Naive B cell (primary cell): ENCODE results near the gene HUWE1. TPM values are rescaled to one million over a fixed set of nuclear protein-coding genes. Genes with fewer than 3 reads are reported as not detected.
"Not testable (repeated sequence)": the region's sequence is repeated elsewhere in the genome, so short reads cannot be mapped to it uniquely, and the experiment has no call there.

Source experiments
- ATAC-seq, 2 donors: fragments of 150-1000 bp; cut with Tn5 transposase; 2 replicates each; pipeline ENCODE4 v1.10.0; 2021; ENCODE audit warnings: low read depth in 2 of 2, mild to moderate bottlenecking in 2 of 2, moderate library complexity in 2 of 2
- DNase-seq: peaks from one replicate; pipeline ENCODE4 v3.0.0; 2022
- H3K27ac Mint-ChIP-seq, 6 donors: one replicate each; pipeline ENCODE4 v1.8.0; 2020 to 2022; ENCODE audit warnings: mild to moderate bottlenecking in 6 of 6, mixed read lengths in 6 of 6, moderate library complexity in 5 of 6, inconsistent platforms in 2 of 6
- H3K27me3 Mint-ChIP-seq, 3 donors: one replicate each; pipeline ENCODE4 v1.8.0; 2021 to 2022; ENCODE audit warnings: mixed read lengths in 3 of 3, mild to moderate bottlenecking in 1 of 3
- H3K36me3 Mint-ChIP-seq, 2 donors: one replicate each; pipeline ENCODE4 v1.8.0; 2020 to 2022; ENCODE audit warnings: mixed read lengths in 2 of 2, inconsistent platforms in 1 of 2, mild to moderate bottlenecking in 1 of 2
- H3K4me1 Mint-ChIP-seq, 3 donors: one replicate each; pipeline ENCODE4 v1.8.0; 2020 to 2022; ENCODE audit warnings: mixed read lengths in 3 of 3, inconsistent platforms in 1 of 3, mild to moderate bottlenecking in 1 of 3, moderate library complexity in 1 of 3
- H3K4me3 Mint-ChIP-seq, 8 donors: one replicate each; pipeline ENCODE4 v1.8.0; 2020 to 2022; ENCODE audit warnings: mild to moderate bottlenecking in 8 of 8, mixed read lengths in 8 of 8, moderate library complexity in 8 of 8, inconsistent platforms in 2 of 8
- H3K9me3 Mint-ChIP-seq, 7 donors: one replicate each; pipeline ENCODE4 v1.8.0; 2020 to 2022; ENCODE audit warnings: mixed read lengths in 7 of 7, mild to moderate bottlenecking in 5 of 7, inconsistent platforms in 2 of 7, moderate library complexity in 1 of 7
- polyA plus RNA-seq, 6 donors: library from polyadenylated mRNA; unstranded; fragments of 300-500 nt; fragmentation: Illumina TruSeq; gene quantifications; one replicate each; pipeline ENCODE4 v1.2.3, GENCODE V29; 2021; ENCODE audit warnings: low read depth in 6 of 6

HUWE1 gene
- polyA plus RNA-seq, result 10 to 100 TPM in 5 of 6 donors, 1 to 10 TPM in 1; 7.6 to 14.2 (median 11.3) TPM

GRCh38 chrX:53686151-53686885 lies at the start of gene HUWE1:
HUWE1 (minus strand) TSS chrX:53686719; CDS start chrX:53654107, 32,612 bp downstream.
- H3K36me3 Mint-ChIP-seq, result peaks cover 0 to 5% of the 10 kb centered on the region in 2 donors
- peak within 1 kb of the TSS; percentile 71 to 95 (median 90) for H3K27ac Mint-ChIP-seq
- no peaks in the 10 kb centered on the region for H3K27me3 Mint-ChIP-seq
- peak; percentile 76 for DNase-seq
- ATAC-seq, result peak; percentile 46 to 47
- peaks cover 0 to 10% (median 0%) of the 10 kb centered on the region in 7 donors for H3K9me3 Mint-ChIP-seq
- H3K4me1 Mint-ChIP-seq, result peaks cover 18 to 24% (median 19%) of the 10 kb centered on the region in 3 donors
- H3K4me3 Mint-ChIP-seq, result peak within 1 kb of the TSS; percentile 83 to 96 (median 93)

- peaks cover 3 to 12% (median 7%) of the 10 kb centered on the region in 3 donors for H3K27me3 Mint-ChIP-seq
- ATAC-seq (no peak), DNase-seq (no peak)
- H3K27ac Mint-ChIP-seq, result no peak overlapping the region
- no peak overlapping the region for H3K4me3 Mint-ChIP-seq
- H3K36me3 Mint-ChIP-seq, result no peaks in the 10 kb centered on the region
- H3K4me1 Mint-ChIP-seq, result no peaks in the 10 kb centered on the region
- peaks cover 0 to 3% (median 0%) of the 10 kb centered on the region in 7 donors for H3K9me3 Mint-ChIP-seq
Measured at GRCh38 chrX:53732797-53733196, 46.3 kb upstream of the HUWE1 start.

DNA sequence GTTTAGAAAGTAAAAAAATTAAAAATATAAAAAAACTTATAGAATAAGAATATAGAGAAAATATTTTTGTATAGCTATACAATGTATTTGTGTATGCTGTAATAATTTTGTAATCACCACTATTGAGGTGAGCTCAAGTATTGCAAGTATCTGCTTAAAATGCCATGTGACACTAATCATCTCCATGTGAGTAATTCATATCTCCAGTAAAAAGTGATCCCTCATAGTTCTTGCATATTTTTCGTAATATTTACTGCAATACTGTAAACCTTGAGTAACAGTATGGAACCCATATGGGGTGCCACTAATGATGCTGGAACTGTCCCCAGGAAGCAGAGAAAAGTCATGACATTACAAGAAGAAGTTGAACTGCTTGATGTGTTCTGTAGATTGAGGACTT lies 43.2 kb upstream of the HUWE1 start:
- no peak overlapping the region for H3K27ac Mint-ChIP-seq
- H3K36me3 Mint-ChIP-seq, result no peaks in the 10 kb centered on the region
- peaks cover 0 to 3% (median 0%) of the 10 kb centered on the region in 7 donors for H3K9me3 Mint-ChIP-seq
- H3K4me3 Mint-ChIP-seq, result no peak overlapping the region
- no peak for DNase-seq
- no peaks in the 10 kb centered on the region for H3K4me1 Mint-ChIP-seq
- ATAC-seq, result no peak
- no peaks in the 10 kb centered on the region for H3K27me3 Mint-ChIP-seq

DNA sequence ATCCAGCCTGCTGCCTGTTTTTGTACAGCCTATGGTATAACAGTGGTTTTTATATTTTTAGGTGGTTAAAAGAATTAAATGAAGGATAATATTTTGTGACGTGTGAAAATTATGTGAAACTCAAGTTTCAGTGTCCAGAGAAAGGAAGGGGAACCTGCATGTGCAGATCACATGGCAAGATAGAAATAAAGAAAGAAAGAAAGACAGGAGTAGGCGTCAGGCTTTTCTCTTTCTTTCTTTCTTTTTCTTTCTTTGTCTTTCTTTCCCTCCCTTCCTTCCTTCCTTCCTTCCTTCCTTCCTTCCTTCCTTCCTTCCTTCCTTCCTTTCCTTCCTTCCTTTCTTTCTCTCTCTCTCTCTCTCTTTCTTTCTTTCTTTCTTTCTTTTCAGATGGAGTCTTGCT lies 42.0 kb upstream of the HUWE1 start:
- H3K36me3 Mint-ChIP-seq, result no peaks in the 10 kb centered on the region
- DNase-seq (no peak), ATAC-seq (no peak)
- no peak overlapping the region for H3K27ac Mint-ChIP-seq
- peaks cover 4 to 7% (median 5%) of the 10 kb centered on the region in 3 donors for H3K4me1 Mint-ChIP-seq
- H3K27me3 Mint-ChIP-seq, result no peaks in the 10 kb centered on the region
- peaks cover 0 to 2% (median 0%) of the 10 kb centered on the region in 7 donors for H3K9me3 Mint-ChIP-seq
- H3K4me3 Mint-ChIP-seq, result no peak overlapping the region

DNA sequence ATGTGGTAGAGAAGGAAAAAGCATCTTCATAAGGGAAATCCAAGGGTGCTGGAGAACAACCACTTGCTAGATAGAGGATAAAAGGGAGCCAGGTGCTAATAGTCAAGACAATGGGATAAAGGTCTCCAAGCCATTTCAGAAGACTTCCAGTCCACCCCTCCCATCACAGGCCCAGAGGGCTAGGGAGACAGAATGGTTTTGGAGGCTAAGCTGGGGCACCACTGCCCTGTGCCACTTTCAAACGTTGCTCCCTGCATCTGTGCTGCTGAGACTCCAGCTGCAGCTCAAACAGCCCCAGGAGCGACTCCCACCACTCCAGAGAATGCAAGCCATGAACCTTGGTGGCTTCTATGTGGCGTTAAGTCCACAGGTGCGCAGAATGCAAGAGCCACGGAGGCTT lies 38.4 kb upstream of the HUWE1 start:
- no peak for DNase-seq
- Mint-ChIP-seq H3K27ac (peak overlapping the region in 1 of 6 donors; percentile 70), H3K27me3 (no peaks in the 10 kb centered on the region), H3K36me3 (no peaks in the 10 kb centered on the region), H3K9me3 (peaks cover 0 to 4% (median 0%) of the 10 kb centered on the region in 7 donors), H3K4me1 (peaks cover 5 to 13% (median 7%) of the 10 kb centered on the region in 3 donors), H3K4me3 (no peak overlapping the region)
- no peak for ATAC-seq

DNA sequence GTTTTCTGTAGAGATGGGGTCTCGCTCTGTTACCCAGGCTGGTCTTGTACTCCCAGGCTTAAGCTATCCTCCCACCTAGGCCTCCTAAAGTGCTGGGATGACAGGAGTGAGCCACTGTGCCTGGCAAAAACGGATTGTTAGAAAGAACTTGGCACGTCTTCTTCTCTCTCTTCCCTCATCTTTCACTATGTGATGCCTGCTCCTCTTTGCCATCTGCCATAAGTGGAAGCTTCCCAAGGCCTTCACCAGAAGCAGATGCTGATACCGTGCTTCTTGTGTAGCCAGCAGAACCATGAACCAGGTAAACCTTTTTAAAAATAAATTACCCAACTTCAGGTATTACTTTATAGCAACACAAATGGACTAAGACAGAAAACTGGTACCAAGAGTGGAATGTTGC lies 36.9 kb upstream of the HUWE1 start:
- Mint-ChIP-seq H3K27ac (peak overlapping the region in 2 of 6 donors; percentile 8 to 76), H3K4me1 (peaks cover 5 to 13% (median 7%) of the 10 kb centered on the region in 3 donors)
- ATAC-seq, result no peak

DNA sequence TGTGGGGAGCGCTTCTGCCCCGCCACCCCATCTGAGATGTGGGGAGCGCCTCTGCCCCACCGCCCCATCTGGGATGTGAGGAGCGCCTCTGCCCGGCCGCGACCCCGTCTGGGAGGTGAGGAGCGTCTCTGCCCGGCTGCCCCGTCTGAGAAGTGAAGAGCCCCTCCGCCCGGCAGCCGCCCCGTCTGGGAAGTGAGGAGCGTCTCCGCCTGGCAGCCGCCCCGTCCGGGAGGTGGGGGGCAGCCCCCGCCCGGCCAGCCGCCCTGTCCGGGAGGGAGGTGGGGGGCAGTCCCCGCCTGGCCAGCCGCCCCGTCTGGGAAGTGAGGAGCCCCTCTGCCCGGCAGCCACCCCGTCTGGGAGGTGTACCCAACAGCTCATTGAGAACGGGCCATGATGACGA lies 35.1 kb upstream of the HUWE1 start:
- not testable (repeated sequence) for H3K27ac Mint-ChIP-seq, H3K4me3 Mint-ChIP-seq, H3K27me3 Mint-ChIP-seq, DNase-seq, ATAC-seq, H3K36me3 Mint-ChIP-seq, H3K9me3 Mint-ChIP-seq
- peaks cover 11 to 24% (median 13%) of the 10 kb centered on the region in 3 donors for H3K4me1 Mint-ChIP-seq

More for the DNA sequence above, 36.9 kb upstream of the HUWE1 start:
- H3K9me3 Mint-ChIP-seq, result peaks cover 0 to 4% (median 0%) of the 10 kb centered on the region in 7 donors
- no peak overlapping the region for H3K4me3 Mint-ChIP-seq
- no peak for DNase-seq
- H3K36me3 Mint-ChIP-seq, result no peaks in the 10 kb centered on the region
- no peaks in the 10 kb centered on the region for H3K27me3 Mint-ChIP-seq

GRCh38 chrX:53719666-53720065 lies 33.1 kb upstream of the HUWE1 start:
- peak overlapping the region in 2 of 6 donors; percentile 33 to 76 for H3K27ac Mint-ChIP-seq
- not testable (repeated sequence) for DNase-seq, H3K27me3 Mint-ChIP-seq, H3K4me3 Mint-ChIP-seq, ATAC-seq, H3K36me3 Mint-ChIP-seq, H3K9me3 Mint-ChIP-seq
- peaks cover 27 to 44% (median 31%) of the 10 kb centered on the region in 3 donors for H3K4me1 Mint-ChIP-seq

DNA sequence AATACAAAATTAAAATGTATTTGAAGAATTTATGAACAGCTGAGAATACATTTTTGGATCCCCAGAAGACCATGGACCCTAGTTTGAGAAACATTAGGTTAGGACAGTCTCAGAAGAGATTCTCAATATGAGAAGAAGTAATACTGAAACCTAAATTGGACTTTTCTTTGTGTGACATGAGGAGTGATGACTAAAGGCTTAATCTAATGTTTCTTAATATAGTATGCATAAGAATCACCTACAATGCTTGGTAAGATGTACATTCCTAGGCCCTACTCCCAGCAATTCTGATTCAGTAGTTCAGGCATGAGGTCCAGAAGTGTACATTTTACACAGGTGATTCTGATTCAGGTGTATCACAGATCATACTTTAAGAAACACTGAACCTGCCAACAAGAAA lies 31.6 kb upstream of the HUWE1 start:
- no peak overlapping the region for H3K27ac Mint-ChIP-seq
- no peaks in the 10 kb centered on the region for H3K36me3 Mint-ChIP-seq
- H3K9me3 Mint-ChIP-seq, result peaks cover 0 to 5% (median 0%) of the 10 kb centered on the region in 7 donors
- peaks cover 25 to 49% (median 35%) of the 10 kb centered on the region in 3 donors for H3K4me1 Mint-ChIP-seq
- no peaks in the 10 kb centered on the region for H3K27me3 Mint-ChIP-seq
- DNase-seq (no peak), ATAC-seq (no peak)
- H3K4me3 Mint-ChIP-seq, result no peak overlapping the region

DNA sequence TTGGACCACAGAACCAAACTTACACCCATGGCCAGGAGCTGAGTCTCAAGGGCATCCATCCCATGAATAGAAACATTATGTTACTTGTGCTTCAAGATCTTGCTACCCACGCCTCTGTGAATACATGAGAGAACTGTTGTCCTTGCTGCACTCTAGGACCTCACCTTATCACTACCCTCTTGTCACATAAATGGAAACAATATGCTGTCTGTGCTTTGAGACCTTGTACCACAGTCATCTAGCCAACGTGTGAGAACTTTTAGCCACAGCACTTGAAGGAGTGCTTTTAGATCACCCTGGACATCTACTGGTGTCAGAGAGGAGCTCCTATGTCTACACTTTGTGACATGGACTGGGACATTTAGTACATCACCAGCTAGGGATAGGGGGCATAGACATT lies 30.7 kb upstream of the HUWE1 start:
- Mint-ChIP-seq H3K36me3 (no peaks in the 10 kb centered on the region), H3K4me3 (peak overlapping the region in 2 of 8 donors; percentile 18 to 45), H3K27ac (peak overlapping the region in 4 of 6 donors; percentile 71 to 91 (median 81)), H3K9me3 (peaks cover 0 to 5% (median 0%) of the 10 kb centered on the region in 7 donors), H3K27me3 (no peaks in the 10 kb centered on the region), H3K4me1 (peaks cover 25 to 45% (median 35%) of the 10 kb centered on the region in 3 donors)
- no peak for DNase-seq
- ATAC-seq, result no peak

DNA sequence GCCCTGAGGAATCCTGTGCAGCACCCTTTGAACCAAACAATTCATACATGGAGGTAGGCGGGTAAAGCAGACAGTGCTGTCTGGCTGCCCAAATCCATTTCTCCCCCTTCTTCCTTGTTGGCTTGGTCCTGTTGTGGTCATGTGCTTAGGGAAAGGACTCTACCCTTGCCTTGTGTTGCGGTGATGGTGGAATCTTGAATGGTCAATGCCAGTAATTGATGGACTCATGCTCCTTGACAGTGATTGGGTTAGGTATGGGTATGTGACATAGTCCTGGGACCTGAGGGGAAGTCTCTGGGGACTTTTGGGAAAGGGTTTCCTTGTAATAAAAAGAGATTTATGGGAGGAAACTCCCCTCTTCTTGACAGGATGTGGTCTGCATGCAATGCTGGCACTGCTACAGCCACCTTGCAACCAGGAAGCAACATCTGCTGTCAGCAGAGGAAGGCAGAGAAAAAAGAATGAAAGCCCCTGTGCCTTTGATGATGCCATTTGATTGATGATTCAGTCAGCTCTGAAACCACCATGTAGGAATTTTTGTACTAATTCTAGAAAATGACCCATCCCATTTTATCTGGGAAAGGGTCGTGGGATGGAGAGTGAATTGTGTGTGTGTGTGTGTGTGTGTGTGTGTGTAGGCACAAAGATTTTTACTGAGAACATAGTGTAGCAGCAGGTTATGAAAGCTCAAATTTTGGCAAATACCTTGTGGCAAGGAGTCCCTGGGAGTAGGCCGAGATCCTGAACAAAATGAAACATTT lies 30.0 kb upstream of the HUWE1 start:
- peak; percentile 56 to 71 for ATAC-seq
- DNase-seq, result peak; percentile 13
- H3K27ac Mint-ChIP-seq, result peak overlapping the region; percentile 71 to 97 (median 90)
- H3K27me3 Mint-ChIP-seq, result no peaks in the 10 kb centered on the region
- H3K4me1 Mint-ChIP-seq, result peaks cover 25 to 45% (median 35%) of the 10 kb centered on the region in 3 donors
- H3K9me3 Mint-ChIP-seq, result peaks cover 0 to 5% (median 0%) of the 10 kb centered on the region in 7 donors
- H3K36me3 Mint-ChIP-seq, result no peaks in the 10 kb centered on the region
- peak overlapping the region in 6 of 8 donors; percentile 19 to 63 (median 46) for H3K4me3 Mint-ChIP-seq

GRCh38 chrX:53715346-53715924 lies 28.9 kb upstream of the HUWE1 start:
- peak overlapping the region in 7 of 8 donors; percentile 12 to 75 (median 58) for H3K4me3 Mint-ChIP-seq
- peaks cover 25 to 45% (median 38%) of the 10 kb centered on the region in 3 donors for H3K4me1 Mint-ChIP-seq
- no peak for ATAC-seq
- H3K36me3 Mint-ChIP-seq, result no peaks in the 10 kb centered on the region
- H3K9me3 Mint-ChIP-seq, result peaks cover 0 to 3% (median 0%) of the 10 kb centered on the region in 7 donors
- peak overlapping the region in 5 of 6 donors; percentile 71 to 94 (median 90) for H3K27ac Mint-ChIP-seq
- no peaks in the 10 kb centered on the region for H3K27me3 Mint-ChIP-seq
- no peak for DNase-seq
